Nephron (organoid): ENCODE results near the gene WWOX.

Experiments
- H3K27ac Mint-ChIP-seq, 3 experiments: 2 replicates each; pipeline ENCODE4 v1.8.0; 2020; ENCODE audit warnings: mixed read lengths in 3 of 3, mild to moderate bottlenecking in 2 of 3, moderate library complexity in 1 of 3
- H3K27me3 Mint-ChIP-seq: 2 replicates; pipeline ENCODE4 v1.8.0; 2021; ENCODE audit warnings: low read depth, mild to moderate bottlenecking, moderate library complexity, mixed read lengths
- H3K36me3 Mint-ChIP-seq: 2 replicates; pipeline ENCODE4 v1.8.0; 2020; ENCODE audit warnings: low read depth, mixed read lengths
- H3K4me1 Mint-ChIP-seq: 2 replicates; pipeline ENCODE4 v1.8.0; 2020; ENCODE audit warnings: mixed read lengths
- H3K4me3 Mint-ChIP-seq, 3 experiments: 2 replicates each; pipeline ENCODE4 v1.8.0; 2020; ENCODE audit warnings: mild to moderate bottlenecking in 3 of 3, mixed read lengths in 3 of 3, moderate library complexity in 2 of 3
- H3K9me3 Mint-ChIP-seq: 2 replicates; pipeline ENCODE4 v1.8.0; 2020; ENCODE audit warnings: mixed read lengths
- TF ChIP-seq, protein P1 (sequence below), 3 experiments: fragments of 200-600 bp; sonication (generic); IDR thresholded peaks; one replicate each; pipeline ENCODE4 v1.5.0; 2021; ENCODE audit warnings: antibody characterized with exemption in 3 of 3; ENCODE audit not compliant: unreplicated experiment in 3 of 3

Gene WWOX

DNA sequence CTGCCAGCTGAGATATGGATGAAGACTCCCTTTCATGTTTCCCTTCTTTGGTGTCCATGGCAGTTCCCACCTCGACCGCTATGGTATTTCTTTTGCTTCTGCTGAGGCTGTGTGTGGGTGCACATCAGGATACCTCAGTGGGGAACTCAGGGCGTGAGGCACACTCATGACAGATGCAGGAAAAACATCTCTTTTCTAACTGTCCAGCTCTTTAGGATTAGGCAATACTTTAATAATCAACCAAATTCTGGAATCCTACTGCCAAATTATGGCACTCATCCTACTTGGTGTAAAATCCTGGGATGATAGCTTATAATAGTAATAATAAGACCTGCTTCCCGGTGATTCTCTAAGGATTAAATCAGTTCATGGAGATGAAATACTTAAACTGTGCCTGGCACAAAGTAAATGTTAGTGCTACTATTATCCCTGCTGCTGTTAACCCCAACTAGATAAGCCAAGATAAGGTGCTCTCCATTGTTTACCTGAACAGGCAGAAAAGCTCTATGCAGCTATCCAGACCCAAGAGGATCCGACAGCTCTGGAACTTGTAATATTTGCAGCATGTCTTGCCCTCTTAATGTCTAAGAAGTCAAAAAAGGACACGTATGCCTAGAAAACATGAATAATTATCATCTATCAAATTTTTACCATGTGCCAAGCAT, 543.3 kb downstream of the WWOX start:
- H3K4me1 Mint-ChIP-seq, result peaks cover 46% of the 10 kb centered on the region

DNA sequence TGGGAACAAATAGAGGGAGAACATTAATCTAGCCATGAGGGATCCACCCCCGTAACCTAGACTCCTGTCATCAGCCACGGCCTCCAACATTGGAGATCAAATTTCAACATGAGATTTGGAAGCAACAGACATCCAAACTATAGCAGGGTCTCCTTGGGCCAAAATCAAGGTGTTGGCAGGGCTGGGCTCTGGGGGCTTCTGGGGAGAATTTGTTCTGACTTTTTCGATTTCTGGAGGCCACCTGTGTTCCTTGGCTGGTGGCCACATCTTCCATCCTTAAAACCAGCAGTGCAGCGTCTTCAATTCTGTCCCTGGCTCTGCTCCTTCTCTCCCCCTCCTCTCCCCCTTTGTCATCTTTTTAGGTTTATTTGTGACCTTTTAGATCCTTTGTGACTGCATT, 546.2 kb downstream of the WWOX start:
- TF ChIP-seq, protein P1, sequence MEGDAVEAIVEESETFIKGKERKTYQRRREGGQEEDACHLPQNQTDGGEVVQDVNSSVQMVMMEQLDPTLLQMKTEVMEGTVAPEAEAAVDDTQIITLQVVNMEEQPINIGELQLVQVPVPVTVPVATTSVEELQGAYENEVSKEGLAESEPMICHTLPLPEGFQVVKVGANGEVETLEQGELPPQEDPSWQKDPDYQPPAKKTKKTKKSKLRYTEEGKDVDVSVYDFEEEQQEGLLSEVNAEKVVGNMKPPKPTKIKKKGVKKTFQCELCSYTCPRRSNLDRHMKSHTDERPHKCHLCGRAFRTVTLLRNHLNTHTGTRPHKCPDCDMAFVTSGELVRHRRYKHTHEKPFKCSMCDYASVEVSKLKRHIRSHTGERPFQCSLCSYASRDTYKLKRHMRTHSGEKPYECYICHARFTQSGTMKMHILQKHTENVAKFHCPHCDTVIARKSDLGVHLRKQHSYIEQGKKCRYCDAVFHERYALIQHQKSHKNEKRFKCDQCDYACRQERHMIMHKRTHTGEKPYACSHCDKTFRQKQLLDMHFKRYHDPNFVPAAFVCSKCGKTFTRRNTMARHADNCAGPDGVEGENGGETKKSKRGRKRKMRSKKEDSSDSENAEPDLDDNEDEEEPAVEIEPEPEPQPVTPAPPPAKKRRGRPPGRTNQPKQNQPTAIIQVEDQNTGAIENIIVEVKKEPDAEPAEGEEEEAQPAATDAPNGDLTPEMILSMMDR (IDR thresholded peaks at IDR 0.05; ENCODE audit: unreplicated experiment in 3 of 3), result no peak
- H3K27me3 Mint-ChIP-seq, result peaks cover 29% of the 10 kb centered on the region
- H3K36me3 Mint-ChIP-seq, result no peaks in the 10 kb centered on the region
- H3K4me1 Mint-ChIP-seq, result peaks cover 46% of the 10 kb centered on the region
- H3K27ac Mint-ChIP-seq, result no peak overlapping the region
- no peak overlapping the region for H3K4me3 Mint-ChIP-seq
- no peaks in the 10 kb centered on the region for H3K9me3 Mint-ChIP-seq

More for the DNA sequence above, 543.3 kb downstream of the WWOX start:
- TF ChIP-seq, protein P1 (IDR thresholded peaks at IDR 0.05; ENCODE audit: unreplicated experiment in 3 of 3), result no peak
- H3K9me3 Mint-ChIP-seq, result no peaks in the 10 kb centered on the region
- H3K27ac Mint-ChIP-seq, result no peak overlapping the region
- H3K4me3 Mint-ChIP-seq, result no peak overlapping the region
- no peaks in the 10 kb centered on the region for H3K36me3 Mint-ChIP-seq
- peaks cover 54% of the 10 kb centered on the region for H3K27me3 Mint-ChIP-seq

DNA sequence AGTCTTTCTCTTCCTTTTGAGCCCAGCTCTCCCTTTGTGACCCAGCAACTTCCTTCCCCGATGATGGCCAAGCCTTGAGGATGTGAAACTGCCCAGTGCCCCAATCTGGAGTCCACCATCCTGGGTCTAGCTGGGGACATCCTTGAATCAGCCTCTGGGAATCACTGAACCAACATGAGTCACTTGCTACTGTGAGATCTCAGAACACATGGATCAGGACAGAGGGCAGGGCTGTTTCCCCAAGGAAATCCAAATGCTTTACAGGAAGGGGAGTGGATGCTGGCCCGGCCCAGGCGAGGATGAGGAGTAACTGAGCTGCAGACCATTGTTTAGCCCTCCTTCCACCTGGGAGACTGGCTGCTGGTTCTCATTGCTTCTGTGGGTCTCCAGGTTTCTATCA, 547.6 kb downstream of the WWOX start:
- H3K27me3 Mint-ChIP-seq, result peaks cover 19% of the 10 kb centered on the region
- peaks cover 45% of the 10 kb centered on the region for H3K4me1 Mint-ChIP-seq
- H3K27ac Mint-ChIP-seq, result no peak overlapping the region
- H3K4me3 Mint-ChIP-seq, result no peak overlapping the region
- H3K36me3 Mint-ChIP-seq, result no peaks in the 10 kb centered on the region
- TF ChIP-seq, protein P1 (IDR thresholded peaks at IDR 0.05; ENCODE audit: unreplicated experiment in 3 of 3), result no peak
- no peaks in the 10 kb centered on the region for H3K9me3 Mint-ChIP-seq

DNA sequence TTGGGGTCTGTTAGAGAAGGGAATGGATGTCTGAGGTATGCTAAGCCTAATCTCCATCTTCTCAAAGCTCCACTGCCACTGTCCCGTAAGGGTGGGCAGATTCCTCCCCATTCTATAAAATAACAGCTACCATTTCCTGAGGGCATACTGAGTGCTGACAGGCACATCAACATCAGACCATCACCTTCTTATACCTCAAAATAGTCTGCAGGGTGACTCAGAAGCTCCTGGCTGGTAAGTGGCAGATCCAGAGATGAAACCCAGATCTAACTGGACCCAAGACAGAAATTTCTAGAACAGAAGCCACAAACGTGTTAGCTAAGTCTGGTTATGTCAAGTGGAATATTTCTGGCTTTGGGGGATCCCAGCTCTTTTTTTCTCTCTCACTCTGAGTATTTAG, 548.0 kb downstream of the WWOX start:
- no peak overlapping the region for H3K27ac Mint-ChIP-seq
- H3K4me3 Mint-ChIP-seq, result no peak overlapping the region
- H3K4me1 Mint-ChIP-seq, result peaks cover 45% of the 10 kb centered on the region
- peaks cover 14% of the 10 kb centered on the region for H3K27me3 Mint-ChIP-seq
- no peaks in the 10 kb centered on the region for H3K36me3 Mint-ChIP-seq
- H3K9me3 Mint-ChIP-seq, result no peaks in the 10 kb centered on the region
- TF ChIP-seq, protein P1 (IDR thresholded peaks at IDR 0.05; ENCODE audit: unreplicated experiment in 3 of 3), result no peak

DNA sequence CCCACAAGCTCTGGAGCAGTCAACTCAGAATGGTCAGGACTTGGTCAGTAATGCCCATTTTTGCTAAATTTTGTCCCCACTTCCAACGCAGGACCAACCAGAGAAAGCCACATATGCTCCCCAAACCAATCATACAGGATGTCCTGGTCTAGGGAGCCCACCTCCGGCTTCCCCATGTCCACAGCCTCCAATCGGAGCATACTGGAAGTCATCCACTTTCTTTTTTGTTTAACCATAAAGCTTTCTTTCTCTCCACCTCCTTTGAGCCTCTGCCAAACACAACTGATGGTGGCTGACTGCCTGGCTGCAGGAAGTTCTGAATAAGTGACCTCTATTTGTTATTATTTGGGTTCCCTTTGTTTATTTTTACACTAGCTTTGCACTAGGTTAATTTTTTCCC, 549.1 kb downstream of the WWOX start:
- peaks cover 45% of the 10 kb centered on the region for H3K4me1 Mint-ChIP-seq
- no peak overlapping the region for H3K4me3 Mint-ChIP-seq
- no peaks in the 10 kb centered on the region for H3K36me3 Mint-ChIP-seq
- TF ChIP-seq, protein P1 (IDR thresholded peaks at IDR 0.05; ENCODE audit: unreplicated experiment in 3 of 3), result no peak
- peak overlapping the region in 1 of 3 experiments; percentile 78 for H3K27ac Mint-ChIP-seq
- H3K9me3 Mint-ChIP-seq, result no peaks in the 10 kb centered on the region
- peaks cover 11% of the 10 kb centered on the region for H3K27me3 Mint-ChIP-seq
